Measurements from ENCODE around the gene PGGHG.
"Not testable (repeated sequence)": the region's sequence is repeated elsewhere in the genome, so short reads cannot be mapped to it uniquely, and the experiment has no call there.

Gene PGGHG

GRCh38 chr11:332651-333480 is 43.9 kb downstream of the PGGHG start:
- no peak for DNase-seq

GRCh38 chr11:333616-334263 is 44.8 kb downstream of the PGGHG start:
- DNase-seq, result not testable (repeated sequence)

- no peak for DNase-seq
Measured at GRCh38 chr11:334264-334994, 45.5 kb downstream of the PGGHG start.

GRCh38 chr11:335779-336658 is 47.1 kb downstream of the PGGHG start:
- DNase-seq, result peak; percentile 80 to 83

GRCh38 chr11:336659-337198 is 47.8 kb downstream of the PGGHG start:
- peak in 1 of 2 experiments; percentile 26 for DNase-seq

GRCh38 chr11:337711-338110 is 48.8 kb downstream of the PGGHG start:
- DNase-seq, result no peak

- no peak for DNase-seq
Measured at GRCh38 chr11:339963-340362, 51.0 kb downstream of the PGGHG start.

GRCh38 chr11:340539-341512 is 51.9 kb downstream of the PGGHG start:
- no peak for DNase-seq

GRCh38 chr11:342328-342727 is 53.4 kb downstream of the PGGHG start:
- DNase-seq, result no peak

- DNase-seq, result no peak
Measured at GRCh38 chr11:344836-345578, 56.1 kb downstream of the PGGHG start.
